GM18505 (cell line): ENCODE measurements around the gene CIRBP.
"Not testable (repeated sequence)": the region's sequence is repeated elsewhere in the genome, so short reads cannot be mapped to it uniquely, and the experiment has no call there.

Experiments used
- ATAC-seq: cut with Tn5 transposase; IDR thresholded peaks from one replicate; pipeline ENCODE4 v1.9.1; 2021; ENCODE audit not compliant: unreplicated experiment
- POLR2A ChIP-seq: IDR thresholded peaks from 4 replicates; pipeline ENCODE4 v1.6.1; 2011; ENCODE audit warnings: borderline replicate concordance; ENCODE audit not compliant: insufficient read depth, insufficient read length; ENCODE audit errors: extremely low read depth

CIRBP gene

GRCh38 chr19:1302533-1303239 lies 33.6 kb downstream of the CIRBP start:
- no peak for TF ChIP-seq POLR2A
- no peak for ATAC-seq

DNA sequence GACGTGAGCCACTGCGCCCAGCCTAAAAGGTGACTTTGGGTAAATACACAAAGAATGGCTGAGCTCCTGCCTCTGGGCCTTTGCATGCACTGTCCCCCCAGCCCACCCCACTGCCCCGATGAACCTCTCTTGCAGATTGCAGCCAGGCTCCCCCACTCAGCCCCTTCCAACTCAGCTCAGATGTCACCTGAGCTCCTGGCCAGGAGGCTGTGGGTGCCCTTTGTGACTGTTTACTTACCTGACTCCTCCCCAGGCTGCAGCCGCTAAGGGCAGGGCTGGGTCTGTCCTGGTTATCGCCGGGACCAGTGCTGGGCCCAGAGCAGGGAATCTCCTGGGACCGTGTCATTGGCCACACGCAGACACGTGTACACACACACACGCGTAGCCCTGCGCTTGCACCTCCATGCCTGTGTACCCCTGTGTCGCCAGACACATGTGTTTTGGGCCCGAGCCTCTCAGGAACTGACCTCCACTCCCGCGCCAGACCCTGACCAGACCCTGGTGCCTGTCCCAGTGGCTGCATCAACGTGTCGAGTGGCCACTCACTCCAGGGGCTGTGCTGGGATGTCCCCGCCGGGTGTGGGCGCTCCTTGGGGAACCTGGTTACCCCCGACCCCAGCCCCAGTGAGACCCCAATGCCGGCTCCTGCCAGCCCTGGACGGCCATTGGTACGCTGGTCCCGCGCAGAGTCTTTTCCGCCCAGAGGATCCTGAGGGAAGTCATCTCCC lies 35.2 kb downstream of the CIRBP start:
- TF ChIP-seq POLR2A = no peak
- no peak for ATAC-seq

- not testable (repeated sequence) for ATAC-seq
Measured at GRCh38 chr19:1305354-1305753, 36.2 kb downstream of the CIRBP start.

- no peak for TF ChIP-seq POLR2A
Measured at GRCh38 chr19:1307320-1307719, 38.2 kb downstream of the CIRBP start.

GRCh38 chr19:1307755-1308303 lies 38.7 kb downstream of the CIRBP start:
- ATAC-seq = no peak
- no peak for TF ChIP-seq POLR2A

More at GRCh38 chr19:1307320-1307719, 38.2 kb downstream of the CIRBP start:
- no peak for ATAC-seq

DNA sequence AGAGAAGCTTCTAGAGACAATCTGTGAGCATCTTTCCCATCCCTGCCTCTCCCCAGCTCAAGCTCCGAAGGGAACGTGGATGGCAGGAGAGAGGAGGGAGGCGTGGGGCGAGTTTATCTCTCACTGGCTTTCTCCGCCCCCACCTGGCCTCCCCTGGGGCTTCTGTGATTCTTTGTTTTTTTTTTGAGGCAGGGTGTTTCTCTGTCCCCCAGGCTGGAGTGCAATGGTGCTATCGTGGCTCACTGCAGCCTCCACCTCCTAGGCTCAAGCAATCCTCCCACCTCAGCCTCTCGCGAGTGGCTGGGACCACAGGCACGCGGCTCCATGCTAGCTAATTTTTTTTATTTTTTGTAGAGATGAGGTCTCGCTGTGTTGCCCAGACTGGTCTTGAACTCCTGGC lies 39.6 kb downstream of the CIRBP start:
- TF ChIP-seq POLR2A = no peak
- ATAC-seq = no peak

DNA sequence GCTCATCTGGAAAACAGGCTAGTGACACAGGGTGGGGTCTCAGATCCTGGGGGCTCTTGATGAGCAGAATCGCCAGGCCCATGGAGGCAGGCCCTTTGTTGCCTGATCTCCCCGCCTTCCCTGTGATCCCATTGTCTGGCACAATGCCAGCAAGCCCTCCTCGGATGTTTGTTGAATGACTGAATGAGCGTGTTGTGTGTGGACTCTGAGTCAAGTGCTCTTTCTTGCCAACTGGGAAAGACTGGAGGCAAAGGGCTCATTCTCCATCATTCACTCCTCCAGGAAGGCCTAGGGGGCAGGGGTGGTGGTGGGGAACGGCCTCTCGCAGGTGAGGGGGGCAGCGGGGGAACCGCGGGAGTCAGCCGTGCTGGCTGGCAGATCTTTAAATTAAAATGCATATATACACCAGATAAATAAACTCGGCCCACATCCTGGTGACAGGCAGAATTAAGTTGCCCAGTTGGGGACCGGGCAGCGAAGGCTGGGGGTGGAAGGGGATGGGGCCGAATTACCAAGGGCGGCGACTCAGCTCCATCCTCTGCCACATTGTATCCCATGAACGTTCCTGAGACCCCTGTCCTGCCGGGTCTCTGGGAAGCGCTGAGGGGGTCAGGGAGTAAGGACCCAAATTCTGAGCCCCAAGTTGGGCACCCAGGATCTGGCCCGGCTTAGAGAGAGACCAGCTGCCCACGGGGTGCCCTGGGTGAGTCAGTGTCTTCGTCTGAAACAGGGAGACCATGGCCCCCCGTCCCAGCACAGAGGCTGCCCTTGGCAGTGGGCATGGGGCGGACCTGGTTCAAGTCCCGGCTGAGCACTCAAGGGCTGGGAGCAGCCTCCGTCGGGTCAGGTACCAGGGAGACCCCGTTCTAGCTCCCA lies 41.1 kb downstream of the CIRBP start:
- no peak for TF ChIP-seq POLR2A
- ATAC-seq = no peak

- no peak for TF ChIP-seq POLR2A
- ATAC-seq = no peak
Measured at GRCh38 chr19:1310853-1311180, 41.7 kb downstream of the CIRBP start.

DNA sequence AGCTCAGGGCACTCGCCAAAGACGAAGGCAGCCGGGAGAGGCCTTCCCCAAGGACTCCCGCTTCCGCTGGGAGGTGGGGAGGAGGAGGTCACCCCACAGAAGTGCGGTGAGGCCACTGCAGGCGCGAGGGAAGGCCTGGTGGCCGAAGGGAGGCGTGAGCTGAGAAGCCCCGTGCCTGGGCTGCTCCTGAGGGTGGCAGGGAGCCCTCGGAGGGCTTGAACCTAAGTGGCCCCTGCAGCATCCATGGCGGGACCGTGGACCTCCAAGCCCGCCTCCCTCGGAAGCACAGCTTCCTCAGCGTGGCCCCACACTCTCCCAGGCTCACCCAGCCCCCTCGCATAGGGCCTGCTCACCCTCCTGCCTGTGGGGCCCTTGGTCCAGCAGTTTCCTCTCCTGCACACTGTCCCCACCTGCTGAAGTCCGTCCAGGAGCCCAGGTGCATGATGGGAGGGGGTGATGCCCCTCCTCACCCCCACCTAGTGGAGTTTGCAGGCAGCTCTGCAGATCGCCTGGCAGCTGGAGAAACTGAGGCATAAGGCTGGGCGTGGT lies 42.5 kb downstream of the CIRBP start:
- ATAC-seq = no peak
- no peak for TF ChIP-seq POLR2A

- no peak for ATAC-seq
- TF ChIP-seq POLR2A = no peak
Measured at GRCh38 chr19:1312767-1313694, 43.9 kb downstream of the CIRBP start.

DNA sequence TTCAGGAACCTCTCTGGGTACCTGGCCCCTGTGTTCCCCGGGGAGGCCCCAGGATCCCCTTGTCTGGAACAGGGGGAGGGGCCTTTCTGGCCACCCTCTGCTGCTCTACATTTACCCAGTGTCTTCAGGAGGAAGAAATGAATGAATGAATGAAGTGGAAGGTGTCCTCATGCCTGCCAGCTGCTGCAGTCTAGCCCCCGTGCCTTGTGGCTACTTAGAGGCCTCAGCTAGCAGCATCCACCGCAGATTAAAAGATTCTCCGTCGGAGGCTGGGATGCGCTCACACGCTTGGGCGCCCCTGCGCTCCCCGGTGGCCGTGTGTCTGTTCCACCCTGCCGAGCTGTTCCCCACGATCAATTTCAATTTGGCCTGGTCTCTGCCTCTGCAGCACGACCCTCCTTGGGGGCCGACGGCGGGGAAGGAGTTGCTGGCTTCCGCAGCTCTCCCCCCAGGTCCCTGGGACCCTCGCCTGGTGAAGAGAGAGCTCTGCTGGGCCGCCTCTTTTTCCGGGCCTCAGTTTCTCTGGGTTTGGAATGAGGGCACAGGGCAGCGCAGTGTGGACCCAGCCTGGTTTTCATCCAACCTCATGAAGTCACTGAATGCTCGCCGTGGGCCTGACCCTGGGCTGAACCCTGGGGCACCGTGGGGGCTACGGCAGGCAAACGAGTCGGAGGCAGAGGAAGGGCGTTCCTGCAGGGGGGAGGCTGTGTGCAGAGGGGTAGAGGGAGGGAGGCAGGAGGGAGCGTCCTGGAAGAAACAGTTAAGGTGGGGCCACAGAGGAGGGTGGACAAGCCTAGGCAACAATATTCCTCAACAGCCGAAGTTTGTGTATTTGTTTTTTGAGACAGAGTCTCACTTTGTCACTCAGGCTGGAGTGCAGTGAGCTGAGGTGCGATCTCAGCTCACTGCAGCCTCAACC lies 44.8 kb downstream of the CIRBP start:
- ATAC-seq = no peak
- no peak for TF ChIP-seq POLR2A
